Heart right ventricle (tissue), 16 donors: ENCODE results near the gene OR2T8. TPM values are rescaled to one million over a fixed set of nuclear protein-coding genes. Genes with fewer than 3 reads are reported as not detected.

Experiments used
- ATAC-seq, 8 donors: fragments of 200-7000 bp; cut with Tn5 transposase; one replicate each; pipeline ENCODE4 v1.9.1; 2020; ENCODE audit warnings: mild to moderate bottlenecking in 8 of 8, moderate library complexity in 8 of 8, moderate number of reproducible peaks in 1 of 8
- DNase-seq, 2 donors: peaks; one replicate each; pipeline ENCODE4 v3.0.0-alpha.2; 2020
- H3K27ac ChIP-seq, 10 donors: fragments of 200-600 bp; sonication (generic) in 2 of 10; one replicate each; pipeline versions ENCODE4 v1.5.0 to v1.8.0; 2020 to 2022; ENCODE audit warnings: mild to moderate bottlenecking in 3 of 10
- H3K27me3 ChIP-seq, 7 donors: fragments of 200-600 bp; one replicate each; pipeline ENCODE4 v1.8.0; 2021 to 2022; ENCODE audit warnings: mild to moderate bottlenecking in 2 of 7
- H3K36me3 ChIP-seq, 9 donors: fragments of 200-600 bp; sonication (generic) in 1 of 9; one replicate each; pipeline versions ENCODE4 v1.5.0 to v1.8.0; 2020 to 2022; ENCODE audit warnings: mild to moderate bottlenecking in 2 of 9
- H3K4me1 ChIP-seq, 9 donors: fragments of 200-600 bp; sonication (generic) in 1 of 9; one replicate each; pipeline versions ENCODE4 v1.5.0 to v1.8.0; 2020 to 2022; ENCODE audit warnings: mild to moderate bottlenecking in 4 of 9
- H3K4me3 ChIP-seq, 10 donors: fragments of 200-600 bp; sonication (generic) in 2 of 10; one replicate each; pipeline versions ENCODE4 v1.5.0 to v1.8.0; 2020 to 2022; ENCODE audit warnings: mild to moderate bottlenecking in 7 of 10, moderate library complexity in 2 of 10
- H3K9me3 ChIP-seq, 11 donors: fragments of 200-600 bp in 10 of 11; sonication (generic) in 2 of 11; one replicate each; pipeline versions ENCODE4 v1.5.0 to v1.8.0; 2013 to 2022; ENCODE audit warnings: mild to moderate bottlenecking in 2 of 11, control low read depth in 1 of 11, moderate library complexity in 1 of 11
- WGBS, 2 donors: extraction: QIAGEN DNeasy Blood & Tissue Kit; methylation state at CpG; one replicate each; pipeline ENCODE4 v1.1.7; 2013; ENCODE audit warnings: inconsistent platforms in 1 of 2; 5-methylcytosine and 5-hydroxymethylcytosine counted together
- intact Hi-C, 10 donors: fragments of 100-400 bp; cut with DNase I; formaldehyde crosslinking; loops; one replicate each; pipeline versions ENCODE4 v1.11.1 to v1.14.2; 2022
- polyA plus RNA-seq, 2 donors: library from polyadenylated mRNA; stranded (reverse); fragments of 200-250 nt; gene quantifications; one replicate each; pipeline ENCODE4 v1.2.3, GENCODE V29; 2013
- total RNA-seq, 10 donors: library from RNA; stranded (reverse); fragmentation: NEBNext Ultra II Directional in 3 of 10; extraction: Animal tissue kit (Norgen Biotek cat#: 25700) in 3 of 10; gene quantifications; one replicate each; pipeline versions ENCODE4 v1.2.1 to v1.2.4, GENCODE V29; 2021 to 2023
- TF ChIP-seq, protein P1 (sequence below), 9 donors: fragments of 200-600 bp; sonication (generic) in 2 of 9; IDR thresholded peaks; one replicate each; pipeline versions ENCODE4 v1.5.0 to v1.8.0; 2021 to 2022; ENCODE audit warnings: antibody characterized with exemption in 9 of 9, mild to moderate bottlenecking in 5 of 9, moderate library complexity in 1 of 9
- donor health status: Arrhythmogenic right ventricular cardiomyopathy.
- donor health status: ischemic (EF 13 %, LVEDD 7.1; RV severe dilation, severe dysfunction).
- donor health status: healthy with polysubstance abuse.
- donor health status: DM: no; HTN: yes; CAD: no.
- donor health status: DM: no; HTN: no; CAD: no.
- donor health status: ischemic (EF 25% LVEDD 6.9; RV normal size, moderate dysfunction).
- donor health status: ischemic (EF 25% LVEDD 5.7; RV mildly dilated, moderate dysfunction).
- donor health status: healthy.
- donor health status: DM: yes; HTN: yes; CAD: no.
- donor health status: Ischemic cardiomyopathy.
- donor health status: ischemic (EF 35%, LVEDD 5.7; RV mildly dilated, moderate dysfunction).
- donor health status: nonischemic (EF 11% LVEDD 7.7; RV severe dilation, severe dysfunction).
- donor health status: DM: yes; HTN: yes; CAD: no.
- donor health status: PGD.
- donor health status: ischemic (EF 29% LVEDD 5.4; RV normal size, mild dysfunction).
- donor health status: nonischemic (EF 23%, LVEDD 6.1; RV moderate dilation, normal function).

OR2T8 gene
- total and polyA plus RNA-seq, 12 donors: not detected

DNA sequence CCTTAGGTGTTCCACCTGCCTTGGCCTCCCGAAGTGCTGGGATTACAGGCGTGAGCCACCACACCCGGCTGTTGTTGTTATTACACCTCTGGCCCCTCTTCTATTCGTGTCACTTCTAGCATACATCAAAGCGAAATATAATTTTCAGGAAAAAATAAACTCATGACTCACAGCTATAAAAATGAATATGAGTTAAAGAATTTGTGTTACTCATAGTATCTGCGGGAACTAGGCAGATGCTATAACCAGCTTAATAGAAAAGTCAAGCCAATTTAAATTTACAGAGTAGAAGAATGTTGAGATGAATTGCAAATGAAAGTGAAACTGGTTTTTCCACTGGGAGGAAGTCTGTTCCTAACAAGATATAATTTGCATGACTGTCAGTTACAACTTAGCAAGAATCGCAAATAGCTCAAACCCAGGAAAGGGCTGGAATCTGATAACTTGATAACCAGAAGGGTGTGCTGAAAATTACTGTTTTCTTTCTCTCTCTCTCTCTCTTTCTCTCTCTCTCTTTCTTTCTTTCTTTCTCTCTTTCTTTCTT lies 13.5 kb upstream of the OR2T8 start:
- DNase-seq (no peak), ATAC-seq (no peak)
- Histone ChIP-seq H3K36me3 (no peaks in the 10 kb centered on the region), H3K4me3 (peak overlapping the region in 6 of 10 donors; percentile 9 to 46 (median 34)), H3K4me1 (no peaks in the 10 kb centered on the region), H3K27me3 (no peaks in the 10 kb centered on the region), H3K9me3 (peaks cover 0 to 4% (median 0%) of the 10 kb centered on the region in 11 donors), H3K27ac (peak overlapping the region in 1 of 10 donors; percentile 55)
- TF ChIP-seq, protein P1, sequence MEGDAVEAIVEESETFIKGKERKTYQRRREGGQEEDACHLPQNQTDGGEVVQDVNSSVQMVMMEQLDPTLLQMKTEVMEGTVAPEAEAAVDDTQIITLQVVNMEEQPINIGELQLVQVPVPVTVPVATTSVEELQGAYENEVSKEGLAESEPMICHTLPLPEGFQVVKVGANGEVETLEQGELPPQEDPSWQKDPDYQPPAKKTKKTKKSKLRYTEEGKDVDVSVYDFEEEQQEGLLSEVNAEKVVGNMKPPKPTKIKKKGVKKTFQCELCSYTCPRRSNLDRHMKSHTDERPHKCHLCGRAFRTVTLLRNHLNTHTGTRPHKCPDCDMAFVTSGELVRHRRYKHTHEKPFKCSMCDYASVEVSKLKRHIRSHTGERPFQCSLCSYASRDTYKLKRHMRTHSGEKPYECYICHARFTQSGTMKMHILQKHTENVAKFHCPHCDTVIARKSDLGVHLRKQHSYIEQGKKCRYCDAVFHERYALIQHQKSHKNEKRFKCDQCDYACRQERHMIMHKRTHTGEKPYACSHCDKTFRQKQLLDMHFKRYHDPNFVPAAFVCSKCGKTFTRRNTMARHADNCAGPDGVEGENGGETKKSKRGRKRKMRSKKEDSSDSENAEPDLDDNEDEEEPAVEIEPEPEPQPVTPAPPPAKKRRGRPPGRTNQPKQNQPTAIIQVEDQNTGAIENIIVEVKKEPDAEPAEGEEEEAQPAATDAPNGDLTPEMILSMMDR (IDR thresholded peaks at IDR 0.05): no peak
- intact Hi-C loops: no loop called here
- 48 to 58% methylated on average over 7 of the region's 7 CpGs for WGBS, 2 donors

DNA sequence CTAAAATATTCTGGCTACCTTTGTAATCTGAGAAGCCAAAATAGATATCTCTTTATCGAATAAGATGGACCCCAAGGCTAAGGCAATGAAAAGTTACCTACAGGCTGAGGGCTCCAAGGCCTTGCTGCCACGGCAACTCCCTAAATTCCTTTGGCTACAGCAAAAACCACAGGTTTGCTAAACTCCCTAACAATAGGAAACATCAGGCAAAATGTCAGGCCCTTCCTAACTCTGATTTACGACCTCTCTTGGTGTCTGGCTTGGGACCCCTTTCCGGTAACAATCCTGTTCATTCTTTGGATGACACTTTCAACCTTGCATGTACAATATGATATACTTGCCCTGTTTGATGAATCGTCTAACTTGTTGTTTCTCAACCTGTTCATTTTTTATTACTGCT lies 11.3 kb upstream of the OR2T8 start:
- TF ChIP-seq, protein P1 (IDR thresholded peaks at IDR 0.05): no peak
- Histone ChIP-seq H3K36me3 (no peaks in the 10 kb centered on the region), H3K4me3 (no peak overlapping the region), H3K9me3 (peaks cover 0 to 8% (median 0%) of the 10 kb centered on the region in 11 donors), H3K27me3 (no peaks in the 10 kb centered on the region), H3K4me1 (no peaks in the 10 kb centered on the region), H3K27ac (no peak overlapping the region)
- DNase-seq (no peak), ATAC-seq (no peak)
- 74 to 80% methylated on average over 5 of the region's 5 CpGs for WGBS, 2 donors
- intact Hi-C loops: no loop called here

DNA sequence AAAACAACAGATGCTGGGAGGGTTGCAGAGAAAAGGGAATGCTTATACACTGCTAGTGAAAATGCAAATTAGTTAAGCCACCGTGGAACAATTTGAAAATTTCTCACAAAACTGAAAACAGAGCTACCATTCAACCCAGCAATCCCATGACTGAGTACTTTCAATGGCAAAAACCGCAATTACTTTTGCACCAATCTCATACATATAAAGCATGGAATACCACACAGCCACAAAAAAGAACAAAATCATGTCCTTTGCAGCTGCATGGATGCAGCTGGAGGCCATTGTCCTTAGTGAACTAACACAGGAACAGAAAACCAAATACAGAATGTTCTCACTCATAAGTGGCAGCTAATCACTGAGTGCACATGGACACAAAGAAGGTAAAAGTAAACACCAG lies 6.3 kb upstream of the OR2T8 start:
- DNase-seq: no peak
- no peak for ATAC-seq
- H3K36me3 ChIP-seq: no peaks in the 10 kb centered on the region
- 68 to 72% methylated on average over 2 of the region's 2 CpGs for WGBS, 2 donors
- intact Hi-C loops: no loop called here
- H3K4me3 ChIP-seq: no peak overlapping the region
- no peak overlapping the region for H3K27ac ChIP-seq
- peaks cover 0 to 8% (median 0%) of the 10 kb centered on the region in 11 donors for H3K9me3 ChIP-seq
- no peaks in the 10 kb centered on the region for H3K27me3 ChIP-seq
- no peaks in the 10 kb centered on the region for H3K4me1 ChIP-seq
- TF ChIP-seq, protein P1 (IDR thresholded peaks at IDR 0.05): no peak

DNA sequence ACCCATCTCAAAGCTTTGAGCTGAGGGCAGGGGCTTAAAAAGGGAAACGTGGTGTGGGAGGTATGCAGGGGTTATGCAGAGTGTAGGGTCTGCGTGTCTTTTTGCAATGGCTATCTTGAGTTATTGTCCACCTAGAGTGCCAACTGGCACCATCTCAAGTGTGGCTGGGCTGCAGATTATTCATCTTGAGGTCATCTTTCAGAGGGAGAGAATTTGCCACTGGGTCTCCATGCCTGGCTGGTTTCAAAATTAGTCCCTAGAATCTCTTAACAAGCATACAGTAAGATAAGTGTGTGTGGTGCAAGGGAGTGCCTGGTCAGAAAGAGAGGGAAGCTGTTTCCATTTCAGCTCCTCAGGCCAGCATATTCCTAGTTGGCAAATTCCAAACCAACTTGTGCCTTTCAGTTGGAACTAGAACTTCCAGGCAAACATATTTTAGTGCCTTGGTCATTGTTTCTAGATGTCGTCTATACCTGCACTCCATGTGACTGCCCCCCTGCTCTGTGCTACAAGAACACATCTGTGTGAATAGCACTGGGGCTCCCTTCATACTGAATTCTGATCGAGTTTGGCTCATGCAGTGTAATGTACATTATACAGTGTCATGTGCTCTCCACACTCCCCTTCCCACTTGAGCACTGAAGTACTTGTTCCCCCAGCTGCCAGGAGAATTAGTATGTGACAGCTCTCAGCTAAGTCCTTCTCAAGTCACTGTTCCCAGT lies 5.0 kb upstream of the OR2T8 start:
- WGBS, 2 donors: 37 to 44% methylated on average over 4 of the region's 4 CpGs
- TF ChIP-seq, protein P1 (IDR thresholded peaks at IDR 0.05): no peak
- ATAC-seq (no peak), DNase-seq (no peak)
- intact Hi-C loops: no loop called here
- Histone ChIP-seq H3K27ac (no peak overlapping the region), H3K9me3 (peaks cover 0 to 8% (median 0%) of the 10 kb centered on the region in 11 donors), H3K27me3 (no peaks in the 10 kb centered on the region), H3K4me3 (no peak overlapping the region), H3K36me3 (no peaks in the 10 kb centered on the region), H3K4me1 (no peaks in the 10 kb centered on the region)
